C4-2B (cell line): ENCODE data around the gene NLK.

Experiments
- ZFX ChIP-seq: fragments of 450-650 bp; IDR thresholded peaks from 2 replicates; pipeline ENCODE4 v1.6.1; 2017
- TF ChIP-seq, protein P1 (sequence below): fragments of 450-650 bp; conservative IDR thresholded peaks from 2 replicates; pipeline ENCODE4 v1.5.1; 2017; ENCODE audit warnings: mild to moderate bottlenecking

DNA sequence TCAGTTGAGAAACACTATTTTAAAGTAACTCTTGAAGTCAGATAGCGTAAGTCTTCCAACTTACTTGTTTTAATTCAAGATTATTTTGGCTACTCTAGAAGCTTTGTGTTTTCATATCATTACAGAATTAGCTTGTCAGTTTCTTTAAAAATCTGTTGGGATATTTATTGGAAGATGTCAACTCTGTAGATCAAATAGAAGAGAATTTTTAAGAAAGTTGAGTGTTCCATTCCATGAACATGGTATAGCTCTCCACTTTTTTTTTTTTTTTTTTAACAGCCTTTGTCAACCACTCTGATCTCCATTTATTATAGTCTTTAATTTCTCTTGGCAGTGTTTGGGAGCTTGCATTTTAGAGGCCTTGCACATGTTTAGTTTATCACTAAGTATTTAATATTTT lies 28.7 kb downstream of the NLK start:
- TF ChIP-seq, protein P1, sequence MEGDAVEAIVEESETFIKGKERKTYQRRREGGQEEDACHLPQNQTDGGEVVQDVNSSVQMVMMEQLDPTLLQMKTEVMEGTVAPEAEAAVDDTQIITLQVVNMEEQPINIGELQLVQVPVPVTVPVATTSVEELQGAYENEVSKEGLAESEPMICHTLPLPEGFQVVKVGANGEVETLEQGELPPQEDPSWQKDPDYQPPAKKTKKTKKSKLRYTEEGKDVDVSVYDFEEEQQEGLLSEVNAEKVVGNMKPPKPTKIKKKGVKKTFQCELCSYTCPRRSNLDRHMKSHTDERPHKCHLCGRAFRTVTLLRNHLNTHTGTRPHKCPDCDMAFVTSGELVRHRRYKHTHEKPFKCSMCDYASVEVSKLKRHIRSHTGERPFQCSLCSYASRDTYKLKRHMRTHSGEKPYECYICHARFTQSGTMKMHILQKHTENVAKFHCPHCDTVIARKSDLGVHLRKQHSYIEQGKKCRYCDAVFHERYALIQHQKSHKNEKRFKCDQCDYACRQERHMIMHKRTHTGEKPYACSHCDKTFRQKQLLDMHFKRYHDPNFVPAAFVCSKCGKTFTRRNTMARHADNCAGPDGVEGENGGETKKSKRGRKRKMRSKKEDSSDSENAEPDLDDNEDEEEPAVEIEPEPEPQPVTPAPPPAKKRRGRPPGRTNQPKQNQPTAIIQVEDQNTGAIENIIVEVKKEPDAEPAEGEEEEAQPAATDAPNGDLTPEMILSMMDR, result no peak
- TF ChIP-seq ZFX, result no peak
